GM12878 (cell line): Measurements from ENCODE around the gene CAVIN1. TPM values are rescaled to one million over a fixed set of nuclear protein-coding genes. Genes with fewer than 3 reads are reported as not detected.

Source experiments
- ATAC-seq: fragments of 200-7000 bp; cut with Tn5 transposase; 3 replicates; pipeline ENCODE4 v1.9.1; 2020; ENCODE audit warnings: mild to moderate bottlenecking, moderate library complexity
- BruUV-seq: library from RNA; stranded (reverse); fragments of 400-500 nt; replicated peaks from 2 replicates; lab custom pipeline; 2021; lab: Mats Ljungman, UMichigan
- CTCF ChIA-PET: fragments of 300-600 bp; sonication (Branson Sonifier 250); formaldehyde crosslinking; extraction: SDS; loops from one replicate; lab custom pipeline; 2021; ENCODE audit warnings: inconsistent platforms; lab: Yijun Ruan, JAX
- POLR2A ChIA-PET: fragments of 350-600 bp; formaldehyde crosslinking; extraction: SDS; loops from one replicate; lab custom pipeline; 2021; ENCODE audit warnings: inconsistent platforms; lab: Charles Lee
- RAD21 ChIA-PET: fragments of 300-600 bp; sonication (Branson Sonifier 250); formaldehyde crosslinking; loops from one replicate; lab custom pipeline; 2023; ENCODE audit warnings: antibody characterized with exemption; ENCODE audit not compliant: unreplicated experiment; lab: Charles Lee
- SMC1A ChIA-PET: fragments of 300-600 bp; sonication (Branson Sonifier 250); formaldehyde crosslinking; loops from one replicate; lab custom pipeline; 2023; ENCODE audit not compliant: unreplicated experiment, uncharacterized antibody; lab: Charles Lee
- DNase-seq: peaks from one replicate; pipeline ENCODE4 v3.0.0-alpha.2; 2011; ENCODE audit warnings: low read depth, low spot score
- FAIRE-seq: peaks from 3 replicates; lab custom pipeline; 2011; peaks lifted over from hg19 to GRCh38; lab: Jason Lieb, UNC
- H2AFZ ChIP-seq: 2 replicates; pipeline ENCODE4 v1.6.0; 2011; ENCODE audit warnings: low read depth, low read length, control low read depth; ENCODE audit not compliant: control insufficient read depth
- H3K27ac ChIP-seq: 2 replicates; pipeline ENCODE4 v1.5.1; 2011; ENCODE audit warnings: control low read depth; ENCODE audit not compliant: control insufficient read depth, insufficient read depth
- H3K27me3 ChIP-seq, 2 experiments: replicated peaks in 1 of 2; 2 replicates each; pipeline versions ENCODE4 v1.6.0 to v1.6.1; 2011; ENCODE audit warnings: low read length in 1 of 2; ENCODE audit not compliant: control insufficient read depth in 2 of 2, insufficient read depth in 2 of 2
- H3K36me3 ChIP-seq, 2 experiments: 2 replicates each; pipeline ENCODE4 v1.5.1; 2011; ENCODE audit warnings: low read length in 1 of 2; ENCODE audit not compliant: control insufficient read depth in 2 of 2, insufficient read depth in 2 of 2
- H3K4me1 ChIP-seq: 2 replicates; pipeline ENCODE4 v1.6.1; 2011; ENCODE audit warnings: mild to moderate bottlenecking, low read length, moderate library complexity, mixed read lengths; ENCODE audit not compliant: control insufficient read depth, insufficient read depth
- H3K4me2 ChIP-seq: 2 replicates; pipeline ENCODE4 v1.6.0; 2011; ENCODE audit warnings: control low read depth; ENCODE audit not compliant: control insufficient read depth, insufficient read depth
- H3K4me3 ChIP-seq: fragments of 200-600 bp; sonication (generic); 2 replicates; pipeline ENCODE4 v1.5.1; 2016
- H3K79me2 ChIP-seq: 2 replicates; pipeline ENCODE4 v1.6.0; 2011; ENCODE audit warnings: low read length; ENCODE audit not compliant: control insufficient read depth, insufficient read depth
- H3K9ac ChIP-seq: 2 replicates; pipeline ENCODE4 v1.8.0; 2011; ENCODE audit warnings: low read length, control low read depth, mixed read lengths; ENCODE audit not compliant: control insufficient read depth, insufficient read depth
- H3K9me3 ChIP-seq: replicated peaks from 3 replicates; pipeline ENCODE4 v1.5.1; 2011; ENCODE audit warnings: mild to moderate bottlenecking, low read length; ENCODE audit not compliant: control insufficient read depth, insufficient read depth
- H4K20me1 ChIP-seq: 2 replicates; pipeline ENCODE4 v1.6.0; 2011; ENCODE audit not compliant: control insufficient read depth, insufficient read depth
- ESRRA ChIP-seq: IDR thresholded peaks from 2 replicates; pipeline ENCODE4 v1.6.1; 2012; ENCODE audit warnings: mild to moderate bottlenecking, low read length, improper control_type of control experiment
- HDAC6 ChIP-seq: fragments of 200-600 bp; sonication (generic); IDR thresholded peaks from one replicate; pipeline ENCODE4 v1.8.0; 2017; ENCODE audit warnings: antibody characterized with exemption; ENCODE audit not compliant: unreplicated experiment
- NFXL1 ChIP-seq: fragments of 450-650 bp; IDR thresholded peaks from 2 replicates; pipeline ENCODE4 v1.6.1; 2017; ENCODE audit warnings: antibody characterized with exemption, mild to moderate bottlenecking, borderline replicate concordance
- WGBS: methylation state at CpG from one replicate; pipeline ENCODE4 v1.1.6; 2016; ENCODE audit warnings: low lambda C conversion rate; ENCODE audit not compliant: insufficient replicate concordance, insufficient coverage; ENCODE audit errors: missing lambda C conversion rate; 5-methylcytosine and 5-hydroxymethylcytosine counted together
- in situ Hi-C: fragments of 300-500 bp; cut with MboI; formaldehyde crosslinking; loops from 9 replicates; pipeline ENCODE4 v1.14.3; 2018; ENCODE audit warnings: mixed read lengths
- intact Hi-C: fragments of 100-400 bp; cut with micrococcal nuclease; formaldehyde crosslinking; loops from one replicate; pipeline ENCODE4 v1.14.2; 2022; ENCODE audit not compliant: unreplicated experiment
- polyA plus RNA-seq, 11 experiments: library from polyadenylated mRNA; depleted of rRNA in 4 of 11; unstranded in 6 of 11; stranded (reverse) in 5 of 11; fragments of >200 nt; fragmentation: Nextera tagmentation in 4 of 11; fragmentation: Illumina TruSeq in 1 of 11; extraction: Ambion mirVana in 4 of 11; extraction: Trizol in 1 of 11; gene quantifications; 1 replicate in 1 of 11; 2 replicates in 10 of 11; pipeline versions ENCODE4 v1.2.1 to v1.2.3, GENCODE V29; 2011 to 2016; ENCODE audit warnings: inconsistent platforms in 2 of 11, missing spikeins in 2 of 11, low read depth in 1 of 11
- total RNA-seq, 4 experiments: library from RNA; depleted of rRNA in 3 of 4; stranded (reverse); fragments of >200 nt in 3 of 4; fragmentation: Illumina TruSeq in 1 of 4; extraction: Trizol in 1 of 4; gene quantifications; 2 replicates each; pipeline versions ENCODE4 v1.2.1 to v1.2.3, GENCODE V29; 2013 to 2021
- TF ChIP-seq, protein P1 (sequence below): fragments of 450-650 bp; IDR thresholded peaks from 2 replicates; pipeline ENCODE4 v1.6.1; 2018; ENCODE audit warnings: borderline replicate concordance, mild to moderate bottlenecking; ENCODE audit not compliant: partially characterized antibody

Gene CAVIN1
- total and polyA plus RNA-seq, 10 of the 15 experiments (the other 5 are each of a cell fraction or from before 2014, with no cell fraction given), result 0.03 to 1.1 (median 0.37) TPM

DNA sequence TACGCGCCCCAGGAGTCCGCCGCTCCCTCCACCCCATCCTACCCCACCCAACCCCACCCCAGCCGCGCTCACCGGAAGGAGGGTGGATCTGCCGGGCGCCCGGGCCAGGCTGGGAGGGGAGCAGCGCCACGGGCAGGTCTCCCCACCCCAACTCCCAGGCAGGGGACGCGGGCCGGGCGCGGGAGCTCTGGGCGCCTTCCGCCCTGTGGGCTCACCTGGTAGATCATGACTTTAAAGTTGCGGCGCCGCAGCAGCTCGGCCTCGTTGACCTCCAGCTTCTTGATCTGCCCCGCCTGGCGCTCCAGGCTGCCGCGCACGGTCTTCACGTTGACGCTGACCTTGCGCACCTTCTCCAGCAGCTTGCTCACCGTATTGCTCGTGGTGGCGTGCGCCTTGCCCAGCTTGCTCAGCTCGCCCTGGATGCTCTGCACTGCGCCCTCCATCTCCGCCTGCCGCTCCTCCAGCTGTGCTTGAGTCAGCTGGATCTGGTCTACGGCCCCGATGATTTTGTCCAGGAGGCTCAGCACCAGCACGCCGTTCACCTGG lies 571 bp downstream of the CAVIN1 start:
- no peak for DNase-seq
- no TSS peak for BruUV-seq
- TF ChIP-seq NFXL1 (no peak), HDAC6 (peak; percentile 73), ESRRA (no peak)
- TF ChIP-seq, protein P1, sequence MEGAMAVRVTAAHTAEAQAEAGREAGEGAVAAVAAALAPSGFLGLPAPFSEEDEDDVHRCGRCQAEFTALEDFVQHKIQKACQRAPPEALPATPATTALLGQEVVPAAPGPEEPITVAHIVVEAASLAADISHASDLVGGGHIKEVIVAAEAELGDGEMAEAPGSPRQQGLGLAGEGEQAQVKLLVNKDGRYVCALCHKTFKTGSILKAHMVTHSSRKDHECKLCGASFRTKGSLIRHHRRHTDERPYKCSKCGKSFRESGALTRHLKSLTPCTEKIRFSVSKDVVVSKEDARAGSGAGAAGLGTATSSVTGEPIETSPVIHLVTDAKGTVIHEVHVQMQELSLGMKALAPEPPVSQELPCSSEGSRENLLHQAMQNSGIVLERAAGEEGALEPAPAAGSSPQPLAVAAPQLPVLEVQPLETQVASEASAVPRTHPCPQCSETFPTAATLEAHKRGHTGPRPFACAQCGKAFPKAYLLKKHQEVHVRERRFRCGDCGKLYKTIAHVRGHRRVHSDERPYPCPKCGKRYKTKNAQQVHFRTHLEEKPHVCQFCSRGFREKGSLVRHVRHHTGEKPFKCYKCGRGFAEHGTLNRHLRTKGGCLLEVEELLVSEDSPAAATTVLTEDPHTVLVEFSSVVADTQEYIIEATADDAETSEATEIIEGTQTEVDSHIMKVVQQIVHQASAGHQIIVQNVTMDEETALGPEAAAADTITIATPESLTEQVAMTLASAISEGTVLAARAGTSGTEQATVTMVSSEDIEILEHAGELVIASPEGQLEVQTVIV, result no peak
- TF ChIP-seq, all 136 proteins: peak for 1
- Histone ChIP-seq H3K27ac (no peak overlapping the region), H4K20me1 (no peaks in the 10 kb centered on the region), H3K36me3 (no peaks in the 10 kb centered on the region), H3K4me3 (peak overlapping the region; percentile 68; the same call in 1 of the 2 replicates), H3K79me2 (no peaks in the 10 kb centered on the region), H2AFZ (peak overlapping the region; percentile 46; the same call in 1 of the 2 replicates), H3K4me1 (peaks cover 5% of the 10 kb centered on the region; the same call in 1 of the 2 replicates), H3K9ac (no peak overlapping the region), H3K9me3 (no peaks in the 10 kb centered on the region), H3K4me2 (peak overlapping the region; percentile 81), H3K27me3 (peaks cover 16 to 17% of the 10 kb centered on the region in 2 experiments; a peak in 3 of 4 replicates)
- in situ Hi-C loops, result no loop called here
- ChIA-PET POLR2A (interaction anchor here (0.6 to 1.1 kb wide), 3 partner anchors 18 to 176 kb away, joined by 3 to 4 read pairs (median 3); no protein-coding TSS in a partner anchor), RAD21 (interaction anchor here (1.5 kb wide), 1 partner anchor 23 kb away, joined by 3 read pairs; no protein-coding TSS in a partner anchor), SMC1A (interaction anchor here (1.2 to 1.8 kb wide), 3 partner anchors 10 to 107 kb away, joined by 3 to 4 read pairs (median 4); no protein-coding TSS in a partner anchor), CTCF (interaction anchor here (0.6 to 1.6 kb wide), 4 partner anchors 95 to 133 kb away, joined by 3 to 5 read pairs (median 3); no protein-coding TSS in a partner anchor)
- ATAC-seq (peak; percentile 69), FAIRE-seq (no peak)
- intact Hi-C loops, result no loop called here
- WGBS, result 4% methylated on average over 44 of the region's 44 CpGs
